H9 (cell line): Measurements from ENCODE around the gene JAKMIP3. TPM values are rescaled to one million over a fixed set of nuclear protein-coding genes. Genes with fewer than 3 reads are reported as not detected.

Experiments used
- DNase-seq: peaks from one replicate; pipeline ENCODE4 v3.0.0-alpha.2; 2017
- H2AFZ ChIP-seq: one replicate; pipeline ENCODE4 v1.6.1; 2013; ENCODE audit warnings: mild to moderate bottlenecking, low read length, control low read depth, moderate library complexity
- H2AK5ac ChIP-seq: 2 replicates; pipeline ENCODE4 v1.6.1; 2013; ENCODE audit warnings: low read length, control low read depth, mixed read lengths; ENCODE audit not compliant: insufficient read length
- H2BK120ac ChIP-seq: one replicate; pipeline ENCODE4 v1.6.1; 2013; ENCODE audit warnings: low read depth, mild to moderate bottlenecking, low read length, control low read depth, inconsistent platforms; ENCODE audit not compliant: poor library complexity, severe bottlenecking
- H2BK12ac ChIP-seq: 2 replicates; pipeline ENCODE4 v1.6.1; 2013; ENCODE audit warnings: low read length, control low read depth, mixed read lengths, low read depth; ENCODE audit not compliant: insufficient read length
- H2BK15ac ChIP-seq: 2 replicates; pipeline ENCODE4 v1.6.1; 2013; ENCODE audit warnings: low read depth, low read length, control low read depth
- H2BK20ac ChIP-seq: one replicate; pipeline ENCODE4 v1.6.1; 2013; ENCODE audit warnings: low read depth, mild to moderate bottlenecking, low read length, control low read depth, inconsistent platforms; ENCODE audit not compliant: poor library complexity, severe bottlenecking
- H2BK5ac ChIP-seq: 2 replicates; pipeline ENCODE4 v1.6.1; 2013; ENCODE audit warnings: low read length, control low read depth, mixed read lengths; ENCODE audit not compliant: insufficient read length
- H3K14ac ChIP-seq: 2 replicates; pipeline ENCODE4 v1.6.1; 2013; ENCODE audit warnings: low read length, control low read depth; ENCODE audit not compliant: insufficient read depth
- H3K18ac ChIP-seq: 2 replicates; pipeline ENCODE4 v1.6.1; 2013; ENCODE audit warnings: low read depth, mild to moderate bottlenecking, mixed read lengths, low read length, control low read depth; ENCODE audit not compliant: insufficient read length
- H3K23ac ChIP-seq: 2 replicates; pipeline ENCODE4 v1.6.1; 2013; ENCODE audit warnings: low read length, control low read depth, mixed read lengths, low read depth; ENCODE audit not compliant: insufficient read length
- H3K23me2 ChIP-seq: 2 replicates; pipeline ENCODE4 v1.6.1; 2013; ENCODE audit warnings: low read depth, mild to moderate bottlenecking, mixed read lengths, low read length, control low read depth; ENCODE audit not compliant: insufficient read length, poor library complexity, severe bottlenecking
- H3K27ac ChIP-seq: 2 replicates; pipeline ENCODE4 v1.5.1; 2013; ENCODE audit warnings: low read length, control low read depth, mixed read lengths, low read depth; ENCODE audit not compliant: insufficient read length
- H3K27me3 ChIP-seq: 2 replicates; pipeline ENCODE4 v1.6.1; 2013; ENCODE audit warnings: low read length, control low read depth, inconsistent platforms; ENCODE audit not compliant: insufficient read depth
- H3K4ac ChIP-seq: 2 replicates; pipeline ENCODE4 v1.6.1; 2013; ENCODE audit warnings: low read depth, mild to moderate bottlenecking, control low read depth, inconsistent platforms, low read length, moderate library complexity
- H3K4me1 ChIP-seq: 2 replicates; pipeline ENCODE4 v1.6.1; 2013; ENCODE audit warnings: low read length, control low read depth, inconsistent platforms; ENCODE audit not compliant: insufficient read depth
- H3K4me2 ChIP-seq: 2 replicates; pipeline ENCODE4 v1.6.1; 2013; ENCODE audit warnings: low read length, control low read depth, mixed read lengths; ENCODE audit not compliant: insufficient read length, insufficient read depth
- H3K56ac ChIP-seq: 2 replicates; pipeline ENCODE4 v1.6.1; 2013; ENCODE audit warnings: low read depth, mild to moderate bottlenecking, mixed read lengths, low read length, control low read depth; ENCODE audit not compliant: insufficient read length
- H3K79me1 ChIP-seq: 2 replicates; pipeline ENCODE4 v1.6.1; 2013; ENCODE audit warnings: low read depth, mild to moderate bottlenecking, moderate library complexity, low read length, control low read depth, inconsistent platforms; ENCODE audit not compliant: insufficient read depth, poor library complexity, severe bottlenecking
- H3K79me2 ChIP-seq: 2 replicates; pipeline ENCODE4 v1.6.1; 2013; ENCODE audit warnings: low read length, control low read depth, inconsistent platforms; ENCODE audit not compliant: insufficient read depth
- H3K9ac ChIP-seq: 2 replicates; pipeline ENCODE4 v1.6.1; 2013; ENCODE audit warnings: low read length, control low read depth, mixed read lengths; ENCODE audit not compliant: insufficient read length; ENCODE audit errors: extremely low read depth
- H3K9me3 ChIP-seq: one replicate; pipeline ENCODE4 v1.6.1; 2013; ENCODE audit warnings: low read depth, low read length, inconsistent platforms; ENCODE audit not compliant: control insufficient read depth
- H3T11ph ChIP-seq: one replicate; pipeline ENCODE4 v1.6.1; 2013; ENCODE audit warnings: mild to moderate bottlenecking, low read length, control low read depth, inconsistent platforms
- H4K20me1 ChIP-seq: one replicate; pipeline ENCODE4 v1.6.1; 2013; ENCODE audit not compliant: control insufficient read depth, insufficient read length, insufficient read depth
- H4K5ac ChIP-seq: 2 replicates; pipeline ENCODE4 v1.6.1; 2013; ENCODE audit warnings: low read depth, mild to moderate bottlenecking, mixed read lengths, low read length, control low read depth; ENCODE audit not compliant: insufficient read length
- H4K8ac ChIP-seq: replicated peaks from 2 replicates; pipeline ENCODE4 v1.6.1; 2013; ENCODE audit warnings: low read length, control low read depth, mixed read lengths, low read depth; ENCODE audit not compliant: insufficient read length
- H4K91ac ChIP-seq: 2 replicates; pipeline ENCODE4 v1.6.1; 2013; ENCODE audit warnings: low read depth, mild to moderate bottlenecking, moderate library complexity, mixed read lengths, low read length, control low read depth; ENCODE audit not compliant: insufficient read length
- H3K27ac Mint-ChIP-seq, 3 experiments: 2 replicates in 2 of 3; 3 replicates in 1 of 3; pipeline ENCODE4 v1.8.0; 2020 to 2021; ENCODE audit warnings: mixed read lengths in 3 of 3, mild to moderate bottlenecking in 1 of 3, moderate library complexity in 1 of 3
- H3K27me3 Mint-ChIP-seq: 2 replicates; pipeline ENCODE4 v1.8.0; 2021; ENCODE audit warnings: low read depth, mild to moderate bottlenecking, moderate library complexity, mixed read lengths
- H3K36me3 Mint-ChIP-seq, 3 experiments: 2 replicates in 2 of 3; 3 replicates in 1 of 3; pipeline ENCODE4 v1.8.0; 2020 to 2021; ENCODE audit warnings: low read depth in 3 of 3, mixed read lengths in 3 of 3; ENCODE audit not compliant: insufficient read depth in 1 of 3
- H3K4me1 Mint-ChIP-seq, 2 experiments: 2 replicates each; pipeline ENCODE4 v1.8.0; 2020; ENCODE audit warnings: mixed read lengths in 2 of 2
- H3K4me3 Mint-ChIP-seq, 2 experiments: 2 replicates in 1 of 2; 3 replicates in 1 of 2; pipeline ENCODE4 v1.8.0; 2020 to 2021; ENCODE audit warnings: mild to moderate bottlenecking in 2 of 2, mixed read lengths in 2 of 2, moderate library complexity in 1 of 2
- H3K9me3 Mint-ChIP-seq, 2 experiments: 2 replicates in 1 of 2; 3 replicates in 1 of 2; pipeline ENCODE4 v1.8.0; 2020; ENCODE audit warnings: mild to moderate bottlenecking in 2 of 2, mixed read lengths in 2 of 2, moderate library complexity in 1 of 2
- CTCF ChIP-seq: fragments of 200-600 bp; sonication (generic); conservative IDR thresholded peaks from 3 replicates; pipeline ENCODE4 v1.8.0; 2021; ENCODE audit warnings: antibody characterized with exemption, mild to moderate bottlenecking
- WGBS: extraction: QIAGEN DNeasy Blood & Tissue Kit; methylation state at CpG from one replicate; pipeline ENCODE4 v1.1.7; 2013; ENCODE audit warnings: missing lambda C conversion rate, low lambda C conversion rate, mixed read lengths; ENCODE audit not compliant: insufficient read length; ENCODE audit errors: extremely low coverage; 5-methylcytosine and 5-hydroxymethylcytosine counted together
- total RNA-seq: library from RNA; stranded (reverse); gene quantifications from 2 replicates; pipeline ENCODE4 v1.2.1, GENCODE V29; 2021

The JAKMIP3 gene
- total RNA-seq, 1 experiment from 2014 or later, result 0.50 TPM

- Histone ChIP-seq H3K79me2 (no peaks in the 10 kb centered on the region), H2AFZ (no peak overlapping the region), H2AK5ac (no peak overlapping the region), H3K14ac (no peak overlapping the region), H3T11ph (no peak overlapping the region), H2BK120ac (no peak overlapping the region), H3K23me2 (no peaks in the 10 kb centered on the region), H3K79me1 (no peaks in the 10 kb centered on the region), H2BK12ac (no peak overlapping the region), H4K8ac (no peak overlapping the region), H4K91ac (no peak overlapping the region), H3K23ac (no peak overlapping the region), H2BK15ac (no peak overlapping the region), H2BK20ac (no peak overlapping the region), H3K18ac (no peak overlapping the region), H3K4me1 (no peaks in the 10 kb centered on the region), H4K20me1 (no peaks in the 10 kb centered on the region), H3K9ac (no peak overlapping the region), H3K4ac (no peak overlapping the region), H3K27ac (no peak overlapping the region), H3K9me3 (no peaks in the 10 kb centered on the region), H3K27me3 (no peaks in the 10 kb centered on the region), H4K5ac (no peak overlapping the region), H3K4me2 (no peak overlapping the region), H3K56ac (no peak overlapping the region), H2BK5ac (no peak overlapping the region)
- Mint-ChIP-seq H3K4me1 (no peaks in the 10 kb centered on the region; a peak in 1 of 4 replicates), H3K27ac (no peak overlapping the region), H3K4me3 (no peak overlapping the region), H3K36me3 (no peaks in the 10 kb centered on the region), H3K9me3 (no peaks in the 10 kb centered on the region), H3K27me3 (no peaks in the 10 kb centered on the region; the same call in 1 of the 2 replicates)
- WGBS, result no CpG with 5 or more reads among the region's 10 CpGs
- DNase-seq, result no peak
- TF ChIP-seq CTCF, result no peak
These were observed 46.9 kb downstream of the JAKMIP3 start for GRCh38 chr10:132112611-132113010.
